Coronary artery (tissue), 2 donors: ENCODE measurements around the gene NUAK1.
A peak's percentile ranks its signal among the peaks of the same experiment; 100 is the strongest.

Experiments
- DNase-seq: peaks from one replicate; pipeline ENCODE4 v3.0.0-alpha.2; 2017; ENCODE audit warnings: low spot score
- H3K27ac ChIP-seq, 2 donors: fragments of 200-600 bp; sonication (generic); one replicate each; pipeline ENCODE4 v1.5.1; 2016 to 2019
- H3K4me3 ChIP-seq: fragments of 200-600 bp; sonication (generic); 2 replicates; pipeline ENCODE4 v1.5.1; 2016; ENCODE audit warnings: mild to moderate bottlenecking, moderate library complexity
- TF ChIP-seq, protein P1 (sequence below): fragments of 200-600 bp; sonication (generic); IDR thresholded peaks from one replicate; pipeline ENCODE4 v1.5.1; 2019; ENCODE audit warnings: antibody characterized with exemption

NUAK1 gene

DNA sequence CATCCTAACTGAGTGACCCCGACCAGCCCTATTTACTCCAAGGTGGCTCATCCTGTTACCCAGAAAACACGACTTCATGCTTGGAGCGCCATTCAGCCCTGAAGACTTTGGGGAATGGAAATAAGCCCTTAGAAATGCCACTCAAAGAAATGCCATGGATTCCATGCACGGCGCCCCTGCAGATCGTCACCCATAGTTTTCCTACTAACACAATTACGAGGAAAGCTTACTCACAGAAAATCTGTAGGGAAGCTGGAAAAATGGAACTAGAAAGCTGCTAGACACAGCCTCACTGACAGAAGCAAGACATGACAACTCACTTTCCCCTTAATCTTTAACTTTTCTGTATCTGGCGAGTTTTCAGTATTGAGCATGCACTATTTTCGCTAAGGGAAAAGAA lies 19.5 kb downstream of the NUAK1 start:
- Histone ChIP-seq H3K4me3 (peak overlapping the region; percentile 8), H3K27ac (peak overlapping the region; percentile 84 to 97)
- no peak for DNase-seq
- TF ChIP-seq, protein P1, sequence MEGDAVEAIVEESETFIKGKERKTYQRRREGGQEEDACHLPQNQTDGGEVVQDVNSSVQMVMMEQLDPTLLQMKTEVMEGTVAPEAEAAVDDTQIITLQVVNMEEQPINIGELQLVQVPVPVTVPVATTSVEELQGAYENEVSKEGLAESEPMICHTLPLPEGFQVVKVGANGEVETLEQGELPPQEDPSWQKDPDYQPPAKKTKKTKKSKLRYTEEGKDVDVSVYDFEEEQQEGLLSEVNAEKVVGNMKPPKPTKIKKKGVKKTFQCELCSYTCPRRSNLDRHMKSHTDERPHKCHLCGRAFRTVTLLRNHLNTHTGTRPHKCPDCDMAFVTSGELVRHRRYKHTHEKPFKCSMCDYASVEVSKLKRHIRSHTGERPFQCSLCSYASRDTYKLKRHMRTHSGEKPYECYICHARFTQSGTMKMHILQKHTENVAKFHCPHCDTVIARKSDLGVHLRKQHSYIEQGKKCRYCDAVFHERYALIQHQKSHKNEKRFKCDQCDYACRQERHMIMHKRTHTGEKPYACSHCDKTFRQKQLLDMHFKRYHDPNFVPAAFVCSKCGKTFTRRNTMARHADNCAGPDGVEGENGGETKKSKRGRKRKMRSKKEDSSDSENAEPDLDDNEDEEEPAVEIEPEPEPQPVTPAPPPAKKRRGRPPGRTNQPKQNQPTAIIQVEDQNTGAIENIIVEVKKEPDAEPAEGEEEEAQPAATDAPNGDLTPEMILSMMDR = no peak

DNA sequence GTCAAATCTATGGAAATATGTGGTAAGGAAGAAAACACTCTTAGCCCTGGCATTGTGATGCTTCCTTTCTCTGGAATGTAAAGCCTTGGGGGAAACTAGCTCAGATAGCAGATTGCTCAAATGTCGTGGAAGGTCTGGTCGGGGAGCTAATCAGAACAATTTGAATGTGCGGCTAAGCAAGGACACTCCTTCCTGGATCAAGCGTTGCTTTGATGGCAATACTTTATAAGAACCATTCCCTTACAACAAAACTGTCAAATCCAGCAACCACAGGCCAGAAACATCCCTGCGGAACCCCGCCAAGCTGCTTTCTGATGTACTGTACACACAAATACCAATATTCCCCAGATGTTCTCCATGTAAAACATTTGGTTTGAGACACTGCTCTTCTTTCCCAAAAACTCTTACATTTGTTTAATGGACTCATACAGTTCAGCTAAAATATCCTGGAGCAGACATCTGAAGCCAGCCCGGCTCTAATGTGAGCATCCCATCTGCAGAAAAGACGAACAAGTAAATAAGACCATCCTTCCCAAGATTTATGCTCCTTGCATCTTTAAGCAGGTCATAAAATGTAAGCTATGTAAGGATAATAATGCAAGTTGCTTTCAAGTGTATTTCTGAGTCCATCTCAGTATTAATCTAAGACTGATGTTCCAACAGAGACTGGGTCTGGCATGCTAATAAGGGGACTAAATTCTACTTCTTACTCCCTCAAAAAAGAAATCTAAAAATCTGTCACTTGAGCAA lies 20.2 kb downstream of the NUAK1 start:
- TF ChIP-seq, protein P1 = no peak
- peak overlapping the region; percentile 8 for H3K4me3 ChIP-seq
- H3K27ac ChIP-seq = peak overlapping the region; percentile 84 to 97
- no peak for DNase-seq

DNA sequence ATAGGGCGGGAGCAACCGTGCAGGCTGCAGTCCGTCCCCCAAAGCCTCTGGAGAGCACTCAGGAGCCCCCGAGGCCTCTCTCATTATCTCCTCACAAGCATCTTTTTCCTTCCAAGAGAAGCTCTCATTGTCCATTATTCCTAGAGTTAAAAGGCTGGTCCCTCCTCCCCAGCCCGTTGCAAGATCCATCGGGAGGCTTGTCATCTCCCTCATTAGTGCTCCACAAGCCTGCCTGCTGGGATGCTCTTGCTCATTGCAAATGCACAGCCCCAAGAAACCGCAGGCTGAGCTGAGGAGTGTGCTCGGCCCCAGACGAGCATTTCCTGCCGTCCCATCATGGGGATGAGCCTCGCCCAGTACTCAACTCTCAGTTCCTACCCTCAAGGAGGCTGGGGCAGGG lies 23.3 kb downstream of the NUAK1 start:
- H3K4me3 ChIP-seq = no peak overlapping the region
- peak overlapping the region in 1 of 2 donors; percentile 97 for H3K27ac ChIP-seq
- no peak for DNase-seq
- TF ChIP-seq, protein P1 = no peak

DNA sequence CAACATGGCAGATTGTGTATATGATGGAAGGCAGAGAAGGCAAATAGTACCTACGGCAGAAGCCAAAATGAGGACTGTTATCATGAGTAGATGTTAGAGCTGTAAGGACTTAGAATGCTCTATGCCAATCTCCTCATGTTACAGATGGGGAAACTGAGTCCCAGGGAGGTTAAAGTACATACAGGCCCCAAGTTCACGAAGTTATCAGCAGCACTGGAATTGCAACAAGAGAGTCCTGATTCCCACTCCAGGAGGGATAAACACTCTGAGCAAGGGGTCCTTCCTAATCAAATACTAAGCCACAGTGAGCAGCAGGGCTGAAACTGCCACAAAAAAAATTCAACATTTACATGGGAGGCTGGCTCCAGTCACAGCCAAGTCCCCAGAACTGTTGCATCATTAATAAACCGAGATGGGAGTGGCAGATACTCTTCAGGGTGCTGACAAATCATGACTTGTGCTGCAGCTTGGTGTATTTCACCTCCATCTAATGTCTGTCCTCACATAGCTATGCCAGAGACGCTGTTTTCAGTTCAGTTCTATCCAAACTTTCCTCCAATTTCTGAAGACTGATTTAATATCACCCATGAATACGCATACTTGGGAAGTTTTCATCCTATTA lies 24.2 kb downstream of the NUAK1 start:
- no peak for DNase-seq
- TF ChIP-seq, protein P1 = no peak
- peak overlapping the region; percentile 41 for H3K4me3 ChIP-seq
- peak overlapping the region; percentile 87 to 96 for H3K27ac ChIP-seq

DNA sequence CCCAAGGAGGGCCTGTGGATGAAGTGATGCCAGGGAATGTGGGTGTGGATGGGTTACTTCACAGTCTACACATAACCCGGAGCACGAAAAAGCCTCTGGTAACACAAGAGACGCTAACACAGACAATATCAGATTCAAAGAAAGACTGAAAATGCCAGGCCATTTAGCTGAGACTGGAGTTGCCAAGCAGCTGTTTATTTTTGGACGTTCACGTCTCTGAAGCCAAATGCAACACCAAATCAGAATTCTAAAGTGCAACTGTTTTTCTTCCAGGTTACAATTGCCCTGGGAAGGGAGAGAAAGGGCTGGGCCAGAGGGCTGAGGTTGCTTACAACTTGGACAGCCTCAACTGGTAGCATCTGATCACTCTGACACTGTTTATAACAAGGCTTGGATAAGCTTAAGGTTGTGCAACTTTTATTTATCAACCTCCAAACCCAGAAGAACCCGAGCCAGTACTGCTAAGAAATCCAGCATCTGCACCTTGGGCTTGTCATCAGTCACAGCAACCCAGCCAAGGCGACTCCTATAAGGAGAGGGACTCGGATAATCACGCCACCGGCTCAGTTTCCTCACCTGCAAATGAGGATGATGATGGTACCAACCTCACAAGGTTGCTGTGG lies 24.8 kb downstream of the NUAK1 start:
- DNase-seq = no peak
- TF ChIP-seq, protein P1 = no peak
- H3K4me3 ChIP-seq = peak overlapping the region; percentile 41
- H3K27ac ChIP-seq = peak overlapping the region; percentile 87 to 96

DNA sequence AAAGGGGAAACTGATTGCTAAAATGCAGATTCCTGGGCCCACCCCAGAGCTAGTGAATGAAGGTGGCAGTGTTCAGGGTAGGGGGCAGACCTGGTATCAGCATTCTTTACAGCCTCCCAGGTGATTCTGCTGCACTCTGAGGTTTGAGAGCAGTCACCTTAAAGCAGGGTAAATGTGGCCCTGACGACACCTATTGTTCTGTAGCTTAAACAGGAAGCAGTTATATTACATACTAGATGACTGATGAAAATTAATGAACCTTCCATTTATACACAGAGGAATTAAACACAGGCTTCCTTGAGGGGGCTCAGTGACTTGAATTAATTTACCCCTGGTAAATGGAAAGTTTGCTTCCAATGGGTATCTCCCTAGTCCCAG lies 25.3 kb downstream of the NUAK1 start:
- peak overlapping the region; percentile 87 to 96 for H3K27ac ChIP-seq
- no peak overlapping the region for H3K4me3 ChIP-seq
- DNase-seq = no peak
- TF ChIP-seq, protein P1 = no peak
